Loucy (cell line): ENCODE data around the gene IP6K2.

Experiments used
- EZH2phosphoT487 ChIP-seq: fragments of 200-600 bp; IDR thresholded peaks from 2 replicates; pipeline ENCODE4 v1.6.1; 2018; ENCODE audit warnings: antibody characterized with exemption, mild to moderate bottlenecking, moderate library complexity, borderline replicate concordance
- TF ChIP-seq, protein P1 (sequence below): fragments of 200-600 bp; sonication (generic); conservative IDR thresholded peaks from 2 replicates; pipeline ENCODE4 v1.5.1; 2014; ENCODE audit warnings: mild to moderate bottlenecking, antibody characterized with exemption, low read length

DNA sequence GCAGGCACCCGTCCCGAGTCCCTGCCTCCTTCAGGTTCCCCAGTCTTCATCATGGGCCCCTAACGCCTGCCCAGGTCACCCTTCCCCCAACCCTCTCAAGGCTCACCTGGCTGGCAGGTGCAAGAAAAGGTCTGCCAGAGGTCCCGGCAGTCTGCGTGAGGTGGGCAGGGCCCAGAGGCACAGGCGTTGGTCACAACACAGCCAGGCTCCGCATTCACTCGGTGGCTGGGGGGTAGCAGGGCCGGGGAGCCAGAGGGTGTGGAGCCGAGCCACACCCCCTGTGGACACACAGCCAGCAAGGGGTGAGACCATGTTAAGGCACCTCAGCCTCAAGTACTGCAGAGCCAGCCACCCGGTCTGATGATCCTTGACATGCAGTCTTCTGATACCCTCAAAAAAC lies 65.2 kb downstream of the IP6K2 start:
- TF ChIP-seq, protein P1, sequence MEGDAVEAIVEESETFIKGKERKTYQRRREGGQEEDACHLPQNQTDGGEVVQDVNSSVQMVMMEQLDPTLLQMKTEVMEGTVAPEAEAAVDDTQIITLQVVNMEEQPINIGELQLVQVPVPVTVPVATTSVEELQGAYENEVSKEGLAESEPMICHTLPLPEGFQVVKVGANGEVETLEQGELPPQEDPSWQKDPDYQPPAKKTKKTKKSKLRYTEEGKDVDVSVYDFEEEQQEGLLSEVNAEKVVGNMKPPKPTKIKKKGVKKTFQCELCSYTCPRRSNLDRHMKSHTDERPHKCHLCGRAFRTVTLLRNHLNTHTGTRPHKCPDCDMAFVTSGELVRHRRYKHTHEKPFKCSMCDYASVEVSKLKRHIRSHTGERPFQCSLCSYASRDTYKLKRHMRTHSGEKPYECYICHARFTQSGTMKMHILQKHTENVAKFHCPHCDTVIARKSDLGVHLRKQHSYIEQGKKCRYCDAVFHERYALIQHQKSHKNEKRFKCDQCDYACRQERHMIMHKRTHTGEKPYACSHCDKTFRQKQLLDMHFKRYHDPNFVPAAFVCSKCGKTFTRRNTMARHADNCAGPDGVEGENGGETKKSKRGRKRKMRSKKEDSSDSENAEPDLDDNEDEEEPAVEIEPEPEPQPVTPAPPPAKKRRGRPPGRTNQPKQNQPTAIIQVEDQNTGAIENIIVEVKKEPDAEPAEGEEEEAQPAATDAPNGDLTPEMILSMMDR: no peak
- TF ChIP-seq EZH2phosphoT487: no peak
